ENCODE results near the gene USP51. TPM values are rescaled to one million over a fixed set of nuclear protein-coding genes. Genes with fewer than 3 reads are reported as not detected.
"Not testable (repeated sequence)": the region's sequence is repeated elsewhere in the genome, so short reads cannot be mapped to it uniquely, and the experiment has no call there.

The USP51 gene
- total and polyA plus RNA-seq, 2 donors (not counting 1 experiment from before 2014, with no cell fraction given): 0.91 to 3.2 TPM

- DNase-seq (no peak), ATAC-seq (ENCODE audit: low read depth) (no peak)
- H3K4me2 ChIP-seq (replicated peaks; ENCODE audit: low read depth, low read length, poor library complexity, severe bottlenecking): no peak overlapping the region
- no peak overlapping the region for H3K4me3 Mint-ChIP-seq
- H3K27ac ChIP-seq (ENCODE audit: low read length in 2 of 2): no peak overlapping the region
- no peaks in the 10 kb centered on the region for H3K79me2 ChIP-seq (ENCODE audit: control insufficient read depth, insufficient read depth, low read length)
- H4K20me1 ChIP-seq (ENCODE audit: control insufficient read depth, insufficient read depth, low read length, poor library complexity, severe bottlenecking): no peaks in the 10 kb centered on the region
- H3K4me1 Mint-ChIP-seq: peaks cover 2% of the 10 kb centered on the region
- H3K36me3 ChIP-seq (replicated peaks in 1 of 2; ENCODE audit: control extremely low read depth in 1 of 2, control insufficient read depth in 1 of 2, extremely low read depth in 1 of 2, insufficient read depth in 2 of 2, low read length in 1 of 2): no peaks in the 10 kb centered on the region
- H3K27me3 Mint-ChIP-seq: no peaks in the 10 kb centered on the region
- WGBS (ENCODE audit: insufficient coverage): no CpG with 5 or more reads among the region's 3 CpGs
- no peaks in the 10 kb centered on the region for H3K4me1 ChIP-seq (ENCODE audit: control insufficient read depth in 2 of 2, insufficient read depth in 2 of 2, low read length in 2 of 2)
- TF ChIP-seq CTCF (IDR thresholded peaks at IDR 0.05): no peak
- no peak for TF ChIP-seq EZH2 (IDR thresholded peaks at IDR 0.05; ENCODE audit: borderline replicate concordance, insufficient read depth, low read depth, low read length, poor library complexity, severe bottlenecking)
- H3K9ac ChIP-seq (ENCODE audit: low read length): no peak overlapping the region
- no peaks in the 10 kb centered on the region for H3K27me3 ChIP-seq (replicated peaks in 1 of 4; ENCODE audit: control extremely low read depth in 1 of 4, control insufficient read depth in 3 of 4, insufficient read depth in 4 of 4, low read length in 3 of 4)
- H3K9me3 Mint-ChIP-seq (ENCODE audit: insufficient read depth): no peaks in the 10 kb centered on the region
- H3K9me3 ChIP-seq (ENCODE audit: control extremely low read depth in 1 of 3, control insufficient read depth in 2 of 3, insufficient read depth in 1 of 3, low read length in 2 of 3): no peaks in the 10 kb centered on the region
- intact Hi-C loops (cut with micrococcal nuclease): no loop called here
- ChIA-PET CTCF (no interaction called here), POLR2A (interaction anchor here (0.6 kb wide), 1 partner anchor 353 kb away, joined by 6 read pairs; no protein-coding TSS in a partner anchor)
- no peak overlapping the region for H3K4me3 ChIP-seq (ENCODE audit: control extremely low read depth in 1 of 5, extremely low read depth in 1 of 5, insufficient read depth in 1 of 5, low read depth in 2 of 5, low read length in 4 of 5)
- H2AFZ ChIP-seq (ENCODE audit: insufficient read depth, low read depth, low read length, poor library complexity, severe bottlenecking): no peak overlapping the region
- no peak overlapping the region for H3K27ac Mint-ChIP-seq
These were observed 9.1 kb downstream of the USP51 start for GRCh38 chrX:55480390-55481062.

GRCh38 chrX:55479956-55480355 lies 9.7 kb downstream of the USP51 start:
- CTCF ChIA-PET; H3K27me3 ChIP-seq (replicated peaks in 1 of 4; ENCODE audit: control extremely low read depth in 1 of 4, control insufficient read depth in 3 of 4, insufficient read depth in 4 of 4, low read length in 3 of 4); H3K9me3 ChIP-seq (ENCODE audit: control extremely low read depth in 1 of 3, control insufficient read depth in 2 of 3, insufficient read depth in 1 of 3, low read length in 2 of 3); H3K4me1 ChIP-seq (ENCODE audit: control insufficient read depth in 2 of 2, insufficient read depth in 2 of 2, low read length in 2 of 2); H3K4me3 Mint-ChIP-seq; H3K9ac ChIP-seq (ENCODE audit: low read length); intact Hi-C loops (cut with micrococcal nuclease); H3K4me3 ChIP-seq (ENCODE audit: control extremely low read depth in 1 of 5, extremely low read depth in 1 of 5, insufficient read depth in 1 of 5, low read depth in 2 of 5, low read length in 4 of 5); H4K20me1 ChIP-seq (ENCODE audit: control insufficient read depth, insufficient read depth, low read length, poor library complexity, severe bottlenecking); ATAC-seq (ENCODE audit: low read depth); H2AFZ ChIP-seq (ENCODE audit: insufficient read depth, low read depth, low read length, poor library complexity, severe bottlenecking); H3K27ac ChIP-seq (ENCODE audit: low read length in 2 of 2); H3K4me1 Mint-ChIP-seq; H3K4me2 ChIP-seq (replicated peaks; ENCODE audit: low read depth, low read length, poor library complexity, severe bottlenecking); H3K27me3 Mint-ChIP-seq; DNase-seq; H3K9me3 Mint-ChIP-seq (ENCODE audit: insufficient read depth); H3K36me3 ChIP-seq (replicated peaks in 1 of 2; ENCODE audit: control extremely low read depth in 1 of 2, control insufficient read depth in 1 of 2, extremely low read depth in 1 of 2, insufficient read depth in 2 of 2, low read length in 1 of 2); H3K27ac Mint-ChIP-seq; H3K79me2 ChIP-seq (ENCODE audit: control insufficient read depth, insufficient read depth, low read length): not testable (repeated sequence)
- no CpG with 5 or more reads among the region's 8 CpGs for WGBS (ENCODE audit: insufficient coverage)
- POLR2A ChIA-PET: interaction anchor here (0.6 kb wide), 1 partner anchor 353 kb away, joined by 6 read pairs; no protein-coding TSS in a partner anchor

GRCh38 chrX:55465791-55466190 lies 23.9 kb downstream of the USP51 start:
- DNase-seq: not testable (repeated sequence)
- whole genome bisulfite sequencing (ENCODE audit: insufficient coverage): no CpG with 5 or more reads among the region's 5 CpGs

More at GRCh38 chrX:55465791-55466190, 23.9 kb downstream of the USP51 start:
- intact Hi-C loops (cut with micrococcal nuclease); H3K27ac ChIP-seq (ENCODE audit: low read length in 2 of 2); H3K4me1 ChIP-seq (ENCODE audit: control insufficient read depth in 2 of 2, insufficient read depth in 2 of 2, low read length in 2 of 2); H3K4me1 Mint-ChIP-seq; H3K27me3 Mint-ChIP-seq; POLR2A ChIA-PET; H3K9me3 Mint-ChIP-seq (ENCODE audit: insufficient read depth); H3K27me3 ChIP-seq (replicated peaks in 1 of 4; ENCODE audit: control extremely low read depth in 1 of 4, control insufficient read depth in 3 of 4, insufficient read depth in 4 of 4, low read length in 3 of 4); H4K20me1 ChIP-seq (ENCODE audit: control insufficient read depth, insufficient read depth, low read length, poor library complexity, severe bottlenecking); H3K9ac ChIP-seq (ENCODE audit: low read length); H3K4me2 ChIP-seq (replicated peaks; ENCODE audit: low read depth, low read length, poor library complexity, severe bottlenecking); H3K36me3 ChIP-seq (replicated peaks in 1 of 2; ENCODE audit: control extremely low read depth in 1 of 2, control insufficient read depth in 1 of 2, extremely low read depth in 1 of 2, insufficient read depth in 2 of 2, low read length in 1 of 2); H3K4me3 ChIP-seq (ENCODE audit: control extremely low read depth in 1 of 5, extremely low read depth in 1 of 5, insufficient read depth in 1 of 5, low read depth in 2 of 5, low read length in 4 of 5); H3K27ac Mint-ChIP-seq; CTCF ChIA-PET; H2AFZ ChIP-seq (ENCODE audit: insufficient read depth, low read depth, low read length, poor library complexity, severe bottlenecking); ATAC-seq (ENCODE audit: low read depth); H3K4me3 Mint-ChIP-seq; H3K79me2 ChIP-seq (ENCODE audit: control insufficient read depth, insufficient read depth, low read length); H3K9me3 ChIP-seq (ENCODE audit: control extremely low read depth in 1 of 3, control insufficient read depth in 2 of 3, insufficient read depth in 1 of 3, low read length in 2 of 3): not testable (repeated sequence)

Measured in B cell (primary cell).